Measurements from ENCODE around the gene MTTP.

MTTP gene

DNA sequence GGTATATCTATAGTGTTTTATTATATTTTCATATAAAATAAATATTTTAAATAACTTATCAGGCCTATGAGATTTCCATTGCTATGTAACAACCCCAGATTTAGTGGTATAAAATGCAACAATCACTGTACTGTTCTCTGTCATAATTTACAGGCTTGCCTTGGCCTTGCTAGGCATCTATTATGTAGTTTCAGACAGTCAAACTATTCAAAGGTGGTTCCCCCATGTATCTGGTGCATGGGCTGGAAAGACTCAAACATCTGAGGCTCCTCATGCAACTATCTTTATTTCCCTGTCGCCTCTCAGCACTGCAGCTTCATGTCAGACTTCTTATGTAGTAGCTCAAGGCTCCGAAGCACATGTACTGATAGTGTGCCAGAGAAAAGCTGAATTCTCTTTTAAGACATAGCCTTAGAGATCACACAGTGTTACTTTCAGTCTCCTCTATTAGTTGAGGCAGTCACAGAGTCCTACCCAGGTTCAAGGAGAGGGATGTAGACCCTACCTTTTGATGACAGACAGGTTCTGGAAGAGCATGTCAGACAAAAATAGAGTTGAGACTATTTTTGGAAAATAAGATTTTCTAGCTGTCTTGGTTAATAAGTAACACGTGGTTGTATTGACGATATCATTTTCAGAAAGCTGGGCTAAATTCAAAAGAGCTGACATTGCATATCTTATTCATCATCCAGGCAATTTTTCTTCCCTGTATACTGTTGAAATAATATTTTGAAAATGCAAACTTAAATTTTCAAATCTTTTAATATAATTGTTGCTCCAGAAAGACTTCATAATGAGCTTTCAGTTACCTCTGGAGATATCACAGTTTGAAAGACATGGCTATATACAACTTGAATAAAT is 19.4 kb downstream of the MTTP start:
- no peak for DNase-seq (ENCODE audit: low read depth in 2 of 2)

DNA sequence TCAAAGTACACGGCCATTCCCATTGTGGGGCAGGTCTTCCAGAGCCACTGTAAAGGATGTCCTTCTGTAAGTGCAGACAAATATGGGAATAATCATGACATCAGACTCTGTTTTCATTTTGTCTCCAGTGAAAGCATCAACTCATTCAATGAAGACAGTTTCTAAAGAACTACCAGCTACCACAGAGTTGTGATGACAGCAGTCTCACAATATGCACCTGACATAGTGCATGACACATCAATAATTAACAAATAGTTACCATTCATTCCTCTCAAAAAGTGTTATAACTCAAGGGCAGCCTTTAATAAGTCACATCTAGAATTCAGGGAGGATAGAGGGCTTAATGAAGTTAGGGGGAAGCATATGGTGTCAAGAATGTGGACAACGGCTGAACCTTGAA is 20.2 kb downstream of the MTTP start:
- DNase-seq (ENCODE audit: low read depth in 2 of 2) = no peak

DNA sequence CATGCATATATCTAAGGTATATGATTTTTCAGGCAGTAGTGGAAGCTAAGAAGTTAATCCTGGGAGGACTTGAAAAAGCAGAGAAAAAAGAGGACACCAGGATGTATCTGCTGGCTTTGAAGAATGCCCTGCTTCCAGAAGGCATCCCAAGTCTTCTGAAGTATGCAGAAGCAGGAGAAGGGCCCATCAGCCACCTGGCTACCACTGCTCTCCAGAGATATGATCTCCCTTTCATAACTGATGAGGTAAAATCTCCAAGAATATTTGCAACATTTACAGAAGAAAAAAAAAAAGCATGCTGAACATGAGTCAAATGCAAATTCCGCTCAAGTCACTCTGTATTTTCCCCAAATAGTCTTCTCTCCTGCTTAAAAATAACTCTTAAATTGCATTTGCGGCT is 32.1 kb downstream of the MTTP start:
- no peak for DNase-seq (ENCODE audit: low read depth in 2 of 2)

DNA sequence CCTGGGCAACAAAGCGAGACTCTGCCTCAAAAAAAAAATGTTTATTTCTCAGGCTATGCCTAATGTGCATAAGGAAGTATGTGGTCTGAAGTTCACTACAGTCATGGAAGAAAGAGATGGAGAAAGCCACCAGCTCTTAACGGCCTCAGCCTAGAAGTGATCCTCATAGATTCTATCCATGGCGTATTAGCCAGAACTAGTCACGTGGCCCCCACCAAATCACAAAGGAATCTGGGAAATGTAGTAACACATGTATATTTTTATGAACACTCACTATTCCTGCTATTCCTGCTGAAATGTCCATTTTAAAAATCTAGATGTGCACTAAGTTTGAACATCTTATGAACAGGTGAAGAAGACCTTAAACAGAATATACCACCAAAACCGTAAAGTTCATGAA is 33.8 kb downstream of the MTTP start:
- no peak for DNase-seq (ENCODE audit: low read depth in 2 of 2)

DNA sequence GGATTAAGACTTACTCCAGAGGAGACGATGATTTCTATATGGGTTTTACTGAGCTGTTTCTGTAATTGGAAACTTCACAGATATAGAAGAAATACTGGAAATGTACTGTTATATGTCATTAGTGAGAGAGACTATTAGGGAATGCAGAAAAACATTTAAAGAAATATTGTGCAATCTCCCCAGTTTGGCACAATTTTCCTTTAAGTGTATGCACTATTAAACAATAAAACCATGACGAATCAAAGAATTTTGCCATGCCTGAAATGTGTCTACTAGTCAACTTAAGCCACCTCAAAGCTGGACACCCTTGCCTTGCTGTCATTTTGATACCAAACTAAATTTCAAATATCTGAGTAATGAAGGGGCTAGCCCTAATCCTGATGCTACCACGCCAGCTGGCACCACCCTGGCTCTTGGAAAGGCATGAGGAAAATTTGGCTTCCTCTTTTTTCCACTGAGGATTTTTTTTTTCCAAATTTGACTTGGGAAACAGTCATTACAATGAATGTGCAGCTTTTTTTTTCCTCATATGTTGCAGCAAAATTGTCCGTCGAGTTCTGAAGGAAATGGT is 36.1 kb downstream of the MTTP start:
- no peak for DNase-seq (ENCODE audit: low read depth in 2 of 2)

DNA sequence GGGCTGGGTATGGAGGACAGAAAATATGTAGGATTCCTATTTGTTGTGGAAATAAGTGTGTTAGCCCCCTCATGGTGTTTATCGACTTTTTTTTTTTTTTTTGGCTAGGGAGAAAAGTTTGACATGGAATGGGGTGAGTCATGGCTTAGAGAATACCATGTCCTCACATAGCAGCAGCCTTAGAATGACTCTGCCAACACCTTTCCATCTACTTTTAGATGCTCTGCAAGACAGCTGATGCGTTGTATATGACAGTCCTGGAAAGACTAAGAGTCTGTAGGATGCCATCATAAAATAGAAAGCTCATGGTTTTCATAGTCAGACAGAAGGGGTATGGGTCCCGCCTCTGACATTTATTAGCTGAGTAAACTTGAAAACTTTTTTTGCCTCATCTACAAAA is 37.7 kb downstream of the MTTP start:
- no peak for DNase-seq (ENCODE audit: low read depth in 2 of 2)

DNA sequence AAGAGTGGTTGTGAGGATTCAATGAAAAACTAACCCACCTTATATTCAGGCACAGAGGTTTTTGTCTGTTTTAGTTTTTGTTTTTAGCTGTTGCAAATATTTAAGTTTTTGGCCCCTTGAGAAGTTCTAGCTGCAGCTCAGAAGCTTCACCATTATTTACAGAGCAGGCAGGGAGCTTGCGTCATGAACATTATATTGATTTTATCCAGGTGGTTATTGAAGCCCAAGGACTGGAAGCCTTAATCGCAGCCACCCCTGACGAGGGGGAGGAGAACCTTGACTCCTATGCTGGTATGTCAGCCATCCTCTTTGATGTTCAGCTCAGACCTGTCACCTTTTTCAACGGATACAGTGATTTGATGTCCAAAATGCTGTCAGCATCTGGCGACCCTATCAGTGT is 38.1 kb downstream of the MTTP start:
- no peak for DNase-seq (ENCODE audit: low read depth in 2 of 2)

DNA sequence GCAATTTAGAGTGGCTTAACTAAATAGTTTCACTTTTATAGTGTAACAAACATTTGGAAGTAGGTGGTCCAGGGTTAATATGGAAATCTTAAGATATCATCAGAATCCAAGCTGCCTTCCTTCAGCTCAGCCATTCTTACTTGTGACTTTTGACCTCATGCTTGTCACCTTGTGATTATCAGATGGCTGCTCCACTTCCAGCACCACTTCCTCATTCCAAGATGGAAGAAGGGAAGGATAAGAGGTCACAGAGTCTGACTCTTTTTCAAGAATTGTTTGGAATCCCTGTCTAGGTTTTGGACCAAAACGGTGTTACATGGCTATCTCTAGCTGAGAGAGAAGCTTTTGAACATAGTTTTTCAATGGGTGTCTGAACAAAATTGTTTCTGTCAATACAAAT is 39.9 kb downstream of the MTTP start:
- no peak for DNase-seq (ENCODE audit: low read depth in 2 of 2)

DNA sequence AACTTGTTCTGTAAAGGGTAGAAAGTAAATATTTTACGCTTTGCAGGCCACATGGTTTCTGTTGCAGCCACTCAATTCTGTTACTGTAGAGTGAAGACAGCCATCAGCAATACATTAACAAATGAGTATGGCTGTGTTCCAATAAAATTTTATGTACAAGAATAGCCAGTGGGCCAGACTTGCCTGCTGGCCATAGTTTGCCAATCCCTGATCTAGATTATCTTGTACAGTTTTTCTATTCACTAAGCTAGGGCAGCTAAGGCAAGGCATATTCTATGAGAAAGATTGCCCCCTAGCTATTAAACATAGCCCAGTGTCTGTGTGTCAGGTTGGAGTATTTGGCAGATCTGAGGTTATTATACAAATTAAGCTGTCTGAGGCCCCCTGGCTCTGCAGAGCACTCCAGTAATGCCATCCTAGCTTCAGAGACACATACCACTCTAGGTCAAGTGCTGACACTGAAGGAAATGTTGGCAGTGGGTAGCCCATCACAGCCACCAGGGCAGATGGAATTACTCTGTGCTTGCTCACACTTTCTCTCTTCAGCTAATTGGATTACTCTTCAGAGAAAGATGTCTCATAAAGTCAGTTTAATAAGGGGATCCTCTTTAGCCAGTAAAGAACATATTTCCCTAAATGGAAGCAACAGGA is 40.7 kb downstream of the MTTP start:
- DNase-seq (ENCODE audit: low read depth in 2 of 2) = no peak

DNA sequence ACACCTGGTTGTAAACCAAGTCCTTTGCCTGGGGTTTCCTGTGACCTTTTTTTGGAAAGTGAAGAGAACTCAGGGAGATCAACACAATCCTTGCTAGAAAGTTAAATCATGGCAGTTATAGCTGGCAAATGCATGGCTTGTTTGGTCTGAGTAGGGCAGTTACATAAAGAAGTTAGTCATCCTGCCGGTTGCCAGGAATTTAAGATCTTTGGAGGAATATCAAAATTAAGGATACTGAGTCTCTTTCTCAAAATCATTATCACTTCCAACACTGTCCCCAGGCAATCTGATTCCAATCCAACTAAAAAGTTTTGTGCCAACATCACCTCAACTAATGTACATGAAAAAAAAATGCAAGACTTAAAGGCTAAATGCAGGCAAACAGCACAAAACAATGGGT is 42.8 kb downstream of the MTTP start:
- DNase-seq (ENCODE audit: low read depth in 2 of 2) = no peak

DNA sequence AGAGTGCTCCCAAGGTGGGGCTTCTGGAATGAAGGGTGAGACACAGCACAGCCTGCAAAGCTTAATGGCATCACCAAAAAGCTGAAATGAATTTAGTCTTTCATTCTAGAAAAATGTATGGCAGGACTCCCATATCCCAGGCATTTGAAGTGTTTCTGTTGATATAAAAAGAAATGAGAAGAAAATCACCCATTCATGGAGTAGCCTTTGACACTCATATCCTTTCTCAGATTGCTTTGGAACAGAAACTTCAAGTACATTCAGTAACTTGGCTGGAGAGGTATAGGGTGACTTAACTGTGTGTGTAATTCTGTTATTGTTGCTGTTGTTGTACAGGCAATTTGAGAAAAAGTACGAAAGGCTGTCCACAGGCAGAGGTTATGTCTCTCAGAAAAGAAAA is 47.7 kb downstream of the MTTP start:
- DNase-seq (ENCODE audit: low read depth in 2 of 2) = no peak

DNA sequence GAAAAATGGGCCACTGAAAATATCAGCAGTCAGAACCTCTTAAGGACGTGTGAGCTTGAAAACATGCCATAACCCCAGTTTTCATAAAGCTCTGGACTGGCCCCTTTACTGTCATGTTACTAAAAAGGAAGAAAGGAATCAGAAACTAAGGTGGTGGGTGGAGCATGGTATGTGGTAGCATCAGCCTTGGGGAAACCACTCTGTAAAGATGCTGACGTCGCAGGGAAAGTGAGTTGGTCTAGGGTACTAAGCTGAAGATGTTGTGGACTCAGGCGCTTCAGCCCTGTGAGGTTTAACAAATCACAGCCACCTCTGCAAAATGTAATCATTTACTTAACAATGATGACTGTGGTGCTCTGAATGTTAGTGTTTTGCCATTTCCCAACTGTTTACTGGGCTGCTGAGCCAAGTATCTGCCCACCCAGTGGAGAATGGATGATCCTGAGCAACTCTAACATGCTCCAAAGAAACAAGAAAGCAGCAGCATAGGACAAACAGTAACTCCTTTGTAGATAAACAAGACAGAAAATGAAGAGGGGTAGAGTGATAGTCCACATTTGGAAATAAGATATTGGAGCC is 49.6 kb downstream of the MTTP start:
- DNase-seq (ENCODE audit: low read depth in 2 of 2) = no peak

DNA sequence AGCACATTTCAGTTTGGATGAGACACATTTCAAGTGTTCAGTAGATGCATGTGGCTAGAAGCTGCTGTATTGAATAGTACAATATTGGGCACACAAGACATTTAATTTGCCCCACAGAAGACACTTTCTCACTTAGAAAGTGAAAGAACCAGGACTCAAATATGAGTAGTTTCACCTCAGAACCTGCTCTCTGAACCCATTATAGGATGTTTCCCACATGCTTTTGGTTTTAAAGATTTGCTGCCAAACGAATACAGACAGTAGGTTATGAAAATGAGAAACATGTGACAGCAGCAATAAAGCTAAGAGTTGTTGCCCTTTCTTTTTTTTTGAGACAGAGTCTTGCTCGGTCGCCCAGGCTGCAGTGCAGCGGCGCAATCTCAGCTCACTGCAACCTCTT is 50.7 kb downstream of the MTTP start:
- DNase-seq (ENCODE audit: low read depth in 2 of 2) = no peak

DNA sequence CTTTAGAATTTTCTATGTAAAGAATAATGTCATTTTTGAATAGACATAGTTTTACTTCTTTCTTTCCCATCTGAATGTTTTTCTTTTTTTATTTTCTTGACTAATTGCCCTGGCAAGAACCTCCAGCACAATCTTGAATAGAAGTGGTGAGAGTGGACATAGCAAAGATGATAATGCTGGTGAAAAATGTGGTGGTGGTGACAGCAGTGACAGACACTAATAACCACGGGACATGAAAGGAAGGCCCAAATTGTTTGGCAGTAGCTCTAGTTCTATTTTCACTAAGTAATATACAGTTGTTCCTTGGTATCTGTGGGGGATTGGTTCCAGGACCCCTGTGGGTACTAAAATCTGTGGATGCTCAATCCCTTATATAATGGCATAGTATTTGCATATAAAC is 53.4 kb downstream of the MTTP start:
- DNase-seq (ENCODE audit: low read depth in 2 of 2) = no peak

DNA sequence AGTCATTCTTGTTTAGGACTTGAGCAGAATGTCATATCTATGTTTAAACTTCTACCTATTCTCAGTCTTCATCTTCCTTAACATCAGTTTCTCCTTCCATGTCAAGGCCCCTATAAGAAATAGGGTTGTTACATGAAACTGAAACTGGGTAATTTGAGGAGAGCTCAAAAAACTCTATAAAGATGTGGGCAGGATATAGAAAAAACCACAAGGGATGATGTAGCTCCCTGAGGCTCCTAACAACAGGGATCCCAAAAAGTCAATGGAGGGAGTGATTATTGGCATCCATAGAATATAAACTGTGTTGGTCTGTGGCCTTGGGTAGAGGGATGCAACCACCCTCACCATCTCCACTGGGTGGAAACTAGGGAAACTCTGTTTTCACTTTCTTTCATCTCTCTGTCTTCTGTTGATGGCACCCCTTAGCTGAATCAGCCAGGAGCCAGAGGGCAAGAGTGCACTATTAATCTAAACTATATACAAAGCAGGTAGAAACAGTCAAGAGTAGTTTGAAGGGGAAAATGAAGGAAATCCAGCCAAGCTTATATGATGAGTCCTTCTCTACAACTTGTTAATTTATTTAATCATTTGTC is 55.4 kb downstream of the MTTP start:
- no peak for DNase-seq (ENCODE audit: low read depth in 2 of 2)

DNA sequence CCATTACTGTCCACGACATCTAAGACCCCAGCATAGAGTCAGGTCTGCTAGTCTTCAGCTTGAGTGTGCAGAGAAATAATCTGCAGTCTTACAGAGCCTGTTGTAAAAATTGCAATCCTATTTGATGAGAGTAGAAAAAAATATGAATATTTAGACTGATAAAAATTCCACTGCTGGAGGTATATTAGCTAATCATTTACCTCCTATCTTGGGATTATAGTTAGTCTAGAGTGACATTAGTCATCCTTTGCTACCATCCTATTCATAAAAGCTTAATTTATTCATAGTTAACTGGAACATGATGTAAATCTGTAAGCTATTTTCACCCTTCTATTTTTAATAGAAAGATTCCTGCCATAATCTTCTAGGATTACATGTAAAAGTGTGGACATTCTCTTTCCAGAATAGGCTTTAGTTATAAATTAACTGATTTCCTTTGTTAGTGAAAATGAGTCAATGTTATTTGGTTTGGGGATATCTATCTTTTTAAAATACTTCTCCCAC is 56.3 kb downstream of the MTTP start:
- no peak for DNase-seq (ENCODE audit: low read depth in 2 of 2)

DNA sequence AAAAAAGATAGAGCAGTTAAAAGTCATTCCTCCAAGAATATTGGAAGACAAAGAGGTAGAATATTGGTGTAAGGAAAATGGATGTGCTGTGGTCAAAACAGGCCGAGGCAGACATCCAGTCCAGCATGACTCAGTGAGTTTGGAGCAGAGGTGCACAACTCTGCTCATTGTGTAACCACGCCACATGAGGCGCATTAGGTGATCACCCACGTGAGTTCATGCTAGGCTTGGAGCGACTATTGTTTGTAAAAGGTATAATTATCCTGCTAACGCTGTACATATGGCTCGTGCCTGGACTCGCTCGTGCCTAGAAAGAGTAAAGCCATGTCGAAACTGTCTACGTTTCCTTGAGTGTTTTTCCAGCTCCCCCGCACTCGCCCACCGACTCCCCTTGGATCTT is 59.1 kb downstream of the MTTP start:
- no peak for DNase-seq (ENCODE audit: low read depth in 2 of 2)

DNA sequence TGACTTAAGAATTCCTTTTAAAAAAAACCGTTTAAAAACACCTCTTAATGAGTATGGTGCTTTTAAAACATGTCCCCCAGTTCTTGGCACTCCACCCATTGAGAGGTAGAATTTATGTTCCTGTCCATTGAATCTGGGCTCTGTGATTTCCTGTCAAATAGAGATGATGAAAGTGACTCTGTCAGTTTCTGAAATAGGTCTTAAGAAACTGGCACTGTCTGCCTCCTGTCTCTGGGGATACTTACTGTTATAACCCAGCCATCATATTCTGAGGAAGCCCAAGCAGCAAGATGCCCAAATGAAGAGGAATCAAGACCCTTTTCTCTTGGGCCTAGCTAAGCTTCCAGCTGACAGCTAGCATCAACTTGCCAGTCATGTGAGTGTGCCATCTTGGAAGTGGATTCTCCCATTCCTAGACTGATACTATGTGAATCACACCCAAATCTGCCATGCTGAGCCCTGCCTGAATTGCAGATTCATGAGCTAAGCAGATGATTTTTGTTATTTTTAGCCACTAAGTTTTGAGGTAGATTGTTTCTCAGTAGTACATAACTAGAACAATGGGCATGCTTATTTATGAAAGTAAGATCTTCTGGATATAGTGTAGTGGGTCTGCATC is 60.2 kb downstream of the MTTP start:
- no peak for DNase-seq (ENCODE audit: low read depth in 2 of 2)

DNA sequence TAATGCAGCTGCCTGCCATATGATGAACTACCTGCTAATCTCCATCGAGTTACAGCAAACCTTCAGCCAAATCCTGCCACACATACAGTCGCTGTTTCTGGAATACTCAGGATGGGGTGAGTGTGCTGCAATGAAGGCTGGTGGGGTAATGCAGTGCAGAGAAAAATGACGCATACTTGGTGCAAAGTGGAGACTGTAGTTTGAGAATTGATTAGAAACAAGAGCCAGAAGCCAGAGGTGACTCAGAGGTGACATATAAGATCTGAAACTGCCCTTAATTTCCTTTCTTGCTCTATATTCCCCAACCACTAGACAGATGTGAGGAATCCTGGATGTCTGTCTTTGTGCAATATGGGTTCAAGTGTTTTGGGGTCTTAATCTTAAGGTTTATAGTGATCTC is 61.0 kb downstream of the MTTP start:
- DNase-seq (ENCODE audit: low read depth in 2 of 2) = no peak

DNA sequence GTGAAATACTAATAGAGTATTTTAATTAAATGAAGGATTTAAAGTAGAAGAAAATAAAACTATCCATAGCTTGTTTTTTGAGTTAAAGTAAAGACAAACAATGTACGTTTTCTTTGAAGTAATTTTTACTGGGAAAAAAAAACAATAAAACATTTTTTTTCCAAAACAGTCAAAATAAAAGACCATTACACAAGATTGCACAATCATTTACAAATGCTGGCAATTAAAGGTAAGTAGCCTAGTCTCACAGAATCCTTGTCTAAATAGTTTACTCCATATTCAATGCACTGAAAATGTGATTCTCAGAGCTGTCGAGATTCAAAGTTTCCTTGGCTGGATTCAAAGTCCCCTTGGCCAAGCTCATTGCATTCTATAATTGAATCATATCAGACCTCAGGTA is 61.8 kb downstream of the MTTP start:
- no peak for DNase-seq (ENCODE audit: low read depth in 2 of 2)

DNA sequence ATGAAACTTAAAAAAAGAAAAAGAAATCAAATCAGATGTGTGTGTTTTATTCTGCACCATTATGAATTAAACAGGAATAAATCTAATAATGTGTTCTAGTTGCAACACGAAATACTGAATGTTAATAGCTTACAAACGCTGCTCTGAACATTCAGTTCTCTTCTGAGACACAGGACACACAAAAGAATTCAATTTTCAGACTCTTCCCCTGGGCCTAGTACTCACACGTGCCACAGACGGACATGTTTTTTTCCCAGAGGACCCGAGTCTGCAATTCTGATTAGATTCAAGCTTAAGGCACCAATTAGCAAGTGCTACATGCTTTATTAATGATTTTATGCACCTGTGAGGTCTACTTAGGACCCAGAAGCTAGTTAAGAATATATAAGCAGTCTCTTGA is 62.5 kb downstream of the MTTP start:
- DNase-seq (ENCODE audit: low read depth in 2 of 2) = no peak

DNA sequence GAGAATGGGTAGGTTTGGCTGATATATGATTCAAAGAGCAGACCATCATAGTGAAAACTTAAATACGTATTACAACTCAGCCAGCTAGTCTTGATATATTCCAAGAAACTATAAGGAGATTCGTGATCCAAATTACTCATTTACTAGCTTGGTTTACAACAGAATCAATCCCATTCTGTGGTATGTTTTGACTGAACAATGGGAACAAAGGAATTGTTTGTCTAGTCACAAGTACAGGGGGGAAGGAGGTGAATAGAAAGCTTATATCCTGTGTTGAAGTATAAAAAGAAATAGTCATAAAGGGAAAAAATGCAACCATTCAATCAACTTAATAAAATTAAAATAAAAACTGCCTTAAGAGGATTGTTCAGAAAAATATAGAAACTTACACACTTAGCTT is 66.1 kb downstream of the MTTP start:
- DNase-seq (ENCODE audit: low read depth in 2 of 2) = no peak
